ENCODE measurements around the gene GAS5. TPM values are rescaled to one million over a fixed set of nuclear protein-coding genes. Genes with fewer than 3 reads are reported as not detected.

GAS5 gene
- total and polyA plus RNA-seq, 2 of the 8 experiments (the other 6 are each of a cell fraction or from before 2014, with no cell fraction given): 799 to 1,238 TPM

DNA sequence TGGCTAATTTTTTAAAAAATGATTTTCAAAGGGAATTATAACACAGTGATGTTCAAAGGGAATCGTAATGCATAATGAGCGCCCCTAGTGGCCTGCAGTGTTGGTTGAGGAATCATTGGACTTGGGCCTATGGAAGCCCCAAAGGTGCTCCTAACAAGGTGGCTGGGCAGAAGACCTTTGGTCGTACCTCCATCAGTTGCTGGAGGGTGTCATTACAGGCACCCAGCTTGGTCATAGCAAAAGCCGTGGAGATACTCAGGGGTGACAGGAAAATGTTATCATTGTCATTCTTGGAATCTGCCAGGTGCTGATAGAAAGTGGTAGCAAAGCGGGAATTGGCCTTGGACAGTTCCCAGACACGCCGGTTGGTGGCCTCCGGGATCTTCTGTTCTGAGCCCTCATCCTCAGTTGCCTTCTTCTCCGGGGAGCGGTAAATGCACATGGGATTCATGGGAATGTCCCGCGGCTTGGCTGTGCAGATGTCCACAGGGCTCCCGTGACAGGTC is 46.6 kb upstream of the GAS5 start:
- Histone ChIP-seq H2BK120ac (replicated peaks; ENCODE audit: low read depth, low read length) (no peak overlapping the region), H4K5ac (ENCODE audit: insufficient read length, low read depth, low read length) (no peak overlapping the region), H4K20me1 (replicated peaks in 1 of 2; ENCODE audit: control insufficient read depth in 1 of 2, insufficient read depth in 2 of 2, low read length in 2 of 2) (no peaks in the 10 kb centered on the region), H2BK20ac (ENCODE audit: low read length) (no peak overlapping the region), H3K79me1 (ENCODE audit: low read depth, low read length) (no peaks in the 10 kb centered on the region), H3K4ac (replicated peaks; ENCODE audit: insufficient read length, low read depth, low read length) (no peak overlapping the region), H4K8ac (ENCODE audit: extremely low read depth, insufficient read depth, low read length) (no peak overlapping the region), H3K4me2 (ENCODE audit: insufficient read depth in 1 of 2, low read depth in 2 of 2, low read length in 2 of 2) (no peak overlapping the region), H2AK5ac (ENCODE audit: low read depth, low read length) (no peak overlapping the region), H4K91ac (replicated peaks; ENCODE audit: insufficient read length, low read length) (no peak overlapping the region), H3K18ac (ENCODE audit: extremely low read depth, low read length) (no peak overlapping the region), H3K9ac (replicated peaks in 1 of 4; ENCODE audit: extremely low read depth in 1 of 4, low read depth in 3 of 4, low read length in 3 of 4) (no peak overlapping the region), H2BK12ac (ENCODE audit: low read depth, low read length) (no peak overlapping the region), H3K4me3 (ENCODE audit: extremely low read depth in 1 of 4, insufficient read depth in 2 of 4, low read depth in 3 of 4, low read length in 4 of 4) (no peak overlapping the region), H3K23me2 (ENCODE audit: low read depth, low read length) (no peaks in the 10 kb centered on the region), H3K14ac (ENCODE audit: insufficient read length) (no peak overlapping the region), H2BK5ac (ENCODE audit: low read depth, low read length) (no peak overlapping the region), H3K79me2 (ENCODE audit: control insufficient read depth in 1 of 2, insufficient read depth in 2 of 2, low read length in 2 of 2) (no peaks in the 10 kb centered on the region), H2AFZ (ENCODE audit: low read length) (no peak overlapping the region), H3K9me3 (ENCODE audit: insufficient read depth in 2 of 2, low read depth in 1 of 2, low read length in 1 of 2) (no peaks in the 10 kb centered on the region), H3K4me1 (replicated peaks in 1 of 4; ENCODE audit: control insufficient read depth in 3 of 4, insufficient read depth in 4 of 4, low read length in 3 of 4) (no peaks in the 10 kb centered on the region; a peak in 1 of 7 replicates), H3K56ac (replicated peaks; ENCODE audit: insufficient read length, low read depth, low read length) (no peak overlapping the region), H3K27me3 (replicated peaks in 1 of 4; ENCODE audit: control insufficient read depth in 3 of 4, extremely low read depth in 1 of 4, insufficient read depth in 3 of 4, low read length in 3 of 4) (no peaks in the 10 kb centered on the region), H2BK15ac (ENCODE audit: low read length) (no peak overlapping the region), H3K23ac (ENCODE audit: insufficient read length) (no peak overlapping the region), H3K36me3 (ENCODE audit: control insufficient read depth in 2 of 4, insufficient read depth in 4 of 4, low read length in 3 of 4) (no peaks in the 10 kb centered on the region), H3K27ac (ENCODE audit: low read depth, low read length) (no peak overlapping the region)
- ChIA-PET POLR2A (ENCODE audit: partially characterized antibody) (interaction anchor here (1.6 to 2.5 kb wide), 3 partner anchors 12 to 51 kb away, joined by 3 to 14 read pairs (median 7); partner anchors contain the start of genes GAS5 and ZBTB37), CTCF (ENCODE audit: partially characterized antibody) (interaction anchor here (0.6 to 2.6 kb wide), 21 partner anchors 9 to 1262 kb away, joined by 3 to 18 read pairs (median 4); partner anchors contain the start of gene ZBTB37)
- DNase-seq (ENCODE audit: low read depth in 1 of 2, low spot score in 2 of 2): peak; percentile 3 to 56
- FAIRE-seq: no peak
- no peak for TF ChIP-seq BCL11A (IDR thresholded peaks at IDR 0.05; ENCODE audit: low read depth in 2 of 2, low read length in 2 of 2)
- TF ChIP-seq, protein P1, sequence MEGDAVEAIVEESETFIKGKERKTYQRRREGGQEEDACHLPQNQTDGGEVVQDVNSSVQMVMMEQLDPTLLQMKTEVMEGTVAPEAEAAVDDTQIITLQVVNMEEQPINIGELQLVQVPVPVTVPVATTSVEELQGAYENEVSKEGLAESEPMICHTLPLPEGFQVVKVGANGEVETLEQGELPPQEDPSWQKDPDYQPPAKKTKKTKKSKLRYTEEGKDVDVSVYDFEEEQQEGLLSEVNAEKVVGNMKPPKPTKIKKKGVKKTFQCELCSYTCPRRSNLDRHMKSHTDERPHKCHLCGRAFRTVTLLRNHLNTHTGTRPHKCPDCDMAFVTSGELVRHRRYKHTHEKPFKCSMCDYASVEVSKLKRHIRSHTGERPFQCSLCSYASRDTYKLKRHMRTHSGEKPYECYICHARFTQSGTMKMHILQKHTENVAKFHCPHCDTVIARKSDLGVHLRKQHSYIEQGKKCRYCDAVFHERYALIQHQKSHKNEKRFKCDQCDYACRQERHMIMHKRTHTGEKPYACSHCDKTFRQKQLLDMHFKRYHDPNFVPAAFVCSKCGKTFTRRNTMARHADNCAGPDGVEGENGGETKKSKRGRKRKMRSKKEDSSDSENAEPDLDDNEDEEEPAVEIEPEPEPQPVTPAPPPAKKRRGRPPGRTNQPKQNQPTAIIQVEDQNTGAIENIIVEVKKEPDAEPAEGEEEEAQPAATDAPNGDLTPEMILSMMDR (IDR thresholded peaks at IDR 0.05; ENCODE audit: control extremely low read depth in 1 of 3, insufficient read depth in 1 of 3, low read depth in 1 of 3, low read length in 3 of 3): peak; percentile 56 to 80 (median 59)
- no peak for TF ChIP-seq SAP30 (IDR thresholded peaks at IDR 0.05; ENCODE audit: insufficient read depth, insufficient replicate concordance, low read length)
- TF ChIP-seq RFX5 (IDR thresholded peaks at IDR 0.05; ENCODE audit: borderline replicate concordance, low read depth, low read length): no peak
- TF ChIP-seq RAD21 (IDR thresholded peaks at IDR 0.05 in 1 of 2, conservative IDR thresholded peaks at IDR 0.05 in 1 of 2; ENCODE audit: low read depth in 2 of 2, low read length in 2 of 2): peak; percentile 45 to 54
- TF ChIP-seq GABPA (IDR thresholded peaks at IDR 0.05; ENCODE audit: borderline replicate concordance, insufficient read depth, low read length): no peak
- 82% methylated on average over 13 of the region's 13 CpGs; no CpG with 5 or more reads in 1 of the 2 experiments for WGBS, 2 experiments (ENCODE audit: extremely low coverage in 1 of 2, insufficient coverage in 1 of 2, insufficient read length in 1 of 2, insufficient replicate concordance in 2 of 2, low coverage in 1 of 2, low lambda C conversion rate in 2 of 2, missing lambda C conversion rate in 1 of 2)
